H9 (cell line): ENCODE results near the gene DNAJA2. TPM values are rescaled to one million over a fixed set of nuclear protein-coding genes. Genes with fewer than 3 reads are reported as not detected.
A peak's percentile ranks its signal among the peaks of the same experiment; 100 is the strongest.

ENCODE experiments used
- DNase-seq: peaks from one replicate; pipeline ENCODE4 v3.0.0-alpha.2; 2017
- H2AFZ ChIP-seq: one replicate; pipeline ENCODE4 v1.6.1; 2013; ENCODE audit warnings: mild to moderate bottlenecking, low read length, control low read depth, moderate library complexity
- H2AK5ac ChIP-seq: 2 replicates; pipeline ENCODE4 v1.6.1; 2013; ENCODE audit warnings: low read length, control low read depth, mixed read lengths; ENCODE audit not compliant: insufficient read length
- H2BK120ac ChIP-seq: one replicate; pipeline ENCODE4 v1.6.1; 2013; ENCODE audit warnings: low read depth, mild to moderate bottlenecking, low read length, control low read depth, inconsistent platforms; ENCODE audit not compliant: poor library complexity, severe bottlenecking
- H2BK12ac ChIP-seq: 2 replicates; pipeline ENCODE4 v1.6.1; 2013; ENCODE audit warnings: low read length, control low read depth, mixed read lengths, low read depth; ENCODE audit not compliant: insufficient read length
- H2BK15ac ChIP-seq: 2 replicates; pipeline ENCODE4 v1.6.1; 2013; ENCODE audit warnings: low read depth, low read length, control low read depth
- H2BK20ac ChIP-seq: one replicate; pipeline ENCODE4 v1.6.1; 2013; ENCODE audit warnings: low read depth, mild to moderate bottlenecking, low read length, control low read depth, inconsistent platforms; ENCODE audit not compliant: poor library complexity, severe bottlenecking
- H2BK5ac ChIP-seq: 2 replicates; pipeline ENCODE4 v1.6.1; 2013; ENCODE audit warnings: low read length, control low read depth, mixed read lengths; ENCODE audit not compliant: insufficient read length
- H3K14ac ChIP-seq: 2 replicates; pipeline ENCODE4 v1.6.1; 2013; ENCODE audit warnings: low read length, control low read depth; ENCODE audit not compliant: insufficient read depth
- H3K18ac ChIP-seq: 2 replicates; pipeline ENCODE4 v1.6.1; 2013; ENCODE audit warnings: low read depth, mild to moderate bottlenecking, mixed read lengths, low read length, control low read depth; ENCODE audit not compliant: insufficient read length
- H3K23ac ChIP-seq: 2 replicates; pipeline ENCODE4 v1.6.1; 2013; ENCODE audit warnings: low read length, control low read depth, mixed read lengths, low read depth; ENCODE audit not compliant: insufficient read length
- H3K23me2 ChIP-seq: 2 replicates; pipeline ENCODE4 v1.6.1; 2013; ENCODE audit warnings: low read depth, mild to moderate bottlenecking, mixed read lengths, low read length, control low read depth; ENCODE audit not compliant: insufficient read length, poor library complexity, severe bottlenecking
- H3K27ac ChIP-seq: 2 replicates; pipeline ENCODE4 v1.5.1; 2013; ENCODE audit warnings: low read length, control low read depth, mixed read lengths, low read depth; ENCODE audit not compliant: insufficient read length
- H3K27me3 ChIP-seq: 2 replicates; pipeline ENCODE4 v1.6.1; 2013; ENCODE audit warnings: low read length, control low read depth, inconsistent platforms; ENCODE audit not compliant: insufficient read depth
- H3K4ac ChIP-seq: 2 replicates; pipeline ENCODE4 v1.6.1; 2013; ENCODE audit warnings: low read depth, mild to moderate bottlenecking, control low read depth, inconsistent platforms, low read length, moderate library complexity
- H3K4me1 ChIP-seq: 2 replicates; pipeline ENCODE4 v1.6.1; 2013; ENCODE audit warnings: low read length, control low read depth, inconsistent platforms; ENCODE audit not compliant: insufficient read depth
- H3K4me2 ChIP-seq: 2 replicates; pipeline ENCODE4 v1.6.1; 2013; ENCODE audit warnings: low read length, control low read depth, mixed read lengths; ENCODE audit not compliant: insufficient read length, insufficient read depth
- H3K56ac ChIP-seq: 2 replicates; pipeline ENCODE4 v1.6.1; 2013; ENCODE audit warnings: low read depth, mild to moderate bottlenecking, mixed read lengths, low read length, control low read depth; ENCODE audit not compliant: insufficient read length
- H3K79me1 ChIP-seq: 2 replicates; pipeline ENCODE4 v1.6.1; 2013; ENCODE audit warnings: low read depth, mild to moderate bottlenecking, moderate library complexity, low read length, control low read depth, inconsistent platforms; ENCODE audit not compliant: insufficient read depth, poor library complexity, severe bottlenecking
- H3K79me2 ChIP-seq: 2 replicates; pipeline ENCODE4 v1.6.1; 2013; ENCODE audit warnings: low read length, control low read depth, inconsistent platforms; ENCODE audit not compliant: insufficient read depth
- H3K9ac ChIP-seq: 2 replicates; pipeline ENCODE4 v1.6.1; 2013; ENCODE audit warnings: low read length, control low read depth, mixed read lengths; ENCODE audit not compliant: insufficient read length; ENCODE audit errors: extremely low read depth
- H3K9me3 ChIP-seq: one replicate; pipeline ENCODE4 v1.6.1; 2013; ENCODE audit warnings: low read depth, low read length, inconsistent platforms; ENCODE audit not compliant: control insufficient read depth
- H3T11ph ChIP-seq: one replicate; pipeline ENCODE4 v1.6.1; 2013; ENCODE audit warnings: mild to moderate bottlenecking, low read length, control low read depth, inconsistent platforms
- H4K20me1 ChIP-seq: one replicate; pipeline ENCODE4 v1.6.1; 2013; ENCODE audit not compliant: control insufficient read depth, insufficient read length, insufficient read depth
- H4K5ac ChIP-seq: 2 replicates; pipeline ENCODE4 v1.6.1; 2013; ENCODE audit warnings: low read depth, mild to moderate bottlenecking, mixed read lengths, low read length, control low read depth; ENCODE audit not compliant: insufficient read length
- H4K8ac ChIP-seq: replicated peaks from 2 replicates; pipeline ENCODE4 v1.6.1; 2013; ENCODE audit warnings: low read length, control low read depth, mixed read lengths, low read depth; ENCODE audit not compliant: insufficient read length
- H4K91ac ChIP-seq: 2 replicates; pipeline ENCODE4 v1.6.1; 2013; ENCODE audit warnings: low read depth, mild to moderate bottlenecking, moderate library complexity, mixed read lengths, low read length, control low read depth; ENCODE audit not compliant: insufficient read length
- H3K27ac Mint-ChIP-seq, 3 experiments: 2 replicates in 2 of 3; 3 replicates in 1 of 3; pipeline ENCODE4 v1.8.0; 2020 to 2021; ENCODE audit warnings: mixed read lengths in 3 of 3, mild to moderate bottlenecking in 1 of 3, moderate library complexity in 1 of 3
- H3K27me3 Mint-ChIP-seq: 2 replicates; pipeline ENCODE4 v1.8.0; 2021; ENCODE audit warnings: low read depth, mild to moderate bottlenecking, moderate library complexity, mixed read lengths
- H3K36me3 Mint-ChIP-seq, 3 experiments: 2 replicates in 2 of 3; 3 replicates in 1 of 3; pipeline ENCODE4 v1.8.0; 2020 to 2021; ENCODE audit warnings: low read depth in 3 of 3, mixed read lengths in 3 of 3; ENCODE audit not compliant: insufficient read depth in 1 of 3
- H3K4me1 Mint-ChIP-seq, 2 experiments: 2 replicates each; pipeline ENCODE4 v1.8.0; 2020; ENCODE audit warnings: mixed read lengths in 2 of 2
- H3K4me3 Mint-ChIP-seq, 2 experiments: 2 replicates in 1 of 2; 3 replicates in 1 of 2; pipeline ENCODE4 v1.8.0; 2020 to 2021; ENCODE audit warnings: mild to moderate bottlenecking in 2 of 2, mixed read lengths in 2 of 2, moderate library complexity in 1 of 2
- H3K9me3 Mint-ChIP-seq, 2 experiments: 2 replicates in 1 of 2; 3 replicates in 1 of 2; pipeline ENCODE4 v1.8.0; 2020; ENCODE audit warnings: mild to moderate bottlenecking in 2 of 2, mixed read lengths in 2 of 2, moderate library complexity in 1 of 2
- CTCF ChIP-seq: fragments of 200-600 bp; sonication (generic); conservative IDR thresholded peaks from 3 replicates; pipeline ENCODE4 v1.8.0; 2021; ENCODE audit warnings: antibody characterized with exemption, mild to moderate bottlenecking
- WGBS: extraction: QIAGEN DNeasy Blood & Tissue Kit; methylation state at CpG from one replicate; pipeline ENCODE4 v1.1.7; 2013; ENCODE audit warnings: missing lambda C conversion rate, low lambda C conversion rate, mixed read lengths; ENCODE audit not compliant: insufficient read length; ENCODE audit errors: extremely low coverage; 5-methylcytosine and 5-hydroxymethylcytosine counted together
- total RNA-seq: library from RNA; stranded (reverse); gene quantifications from 2 replicates; pipeline ENCODE4 v1.2.1, GENCODE V29; 2021

DNAJA2 gene
- total RNA-seq, 1 experiment from 2014 or later: 102 TPM

DNA sequence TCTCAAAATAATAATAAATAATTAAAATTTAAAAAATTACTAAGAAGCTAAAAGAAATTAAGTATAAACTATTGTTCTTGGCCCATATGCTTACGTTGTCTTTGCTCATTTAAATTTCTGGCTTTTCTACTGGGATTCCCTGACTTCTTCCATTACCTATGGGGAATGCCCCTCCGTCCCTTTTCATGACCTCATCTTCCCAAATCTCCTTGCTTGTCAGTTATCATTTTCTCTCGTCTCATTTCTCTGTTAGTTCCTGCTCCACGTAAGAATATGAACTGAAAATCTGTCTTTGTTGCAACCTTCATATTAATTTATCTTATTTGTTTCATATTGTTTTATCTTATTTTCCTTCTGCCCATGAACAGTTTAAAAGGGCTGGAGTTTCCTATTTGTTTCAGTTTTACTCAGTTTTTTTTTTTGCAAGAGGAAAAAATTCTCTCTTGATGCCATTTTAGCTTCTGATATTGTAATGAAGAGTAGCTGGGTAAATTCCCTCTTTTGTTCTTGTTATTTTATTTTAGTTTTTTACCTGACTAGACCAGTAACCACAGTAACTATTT, 2.5 kb upstream of the DNAJA2 start:
- Histone ChIP-seq H2BK120ac (no peak overlapping the region), H3T11ph (no peak overlapping the region), H2BK5ac (no peak overlapping the region), H2AK5ac (no peak overlapping the region), H3K4ac (no peak overlapping the region), H4K8ac (no peak overlapping the region), H4K5ac (no peak overlapping the region), H3K4me2 (no peak overlapping the region), H3K18ac (no peak overlapping the region), H3K79me1 (no peaks in the 10 kb centered on the region), H3K23me2 (peaks cover 8% of the 10 kb centered on the region), H3K9me3 (no peaks in the 10 kb centered on the region), H3K27ac (no peak overlapping the region), H4K91ac (no peak overlapping the region), H2BK12ac (no peak overlapping the region), H3K79me2 (peaks cover 9% of the 10 kb centered on the region; the same call in 1 of the 2 replicates), H3K56ac (no peak overlapping the region), H3K4me1 (peaks cover 2% of the 10 kb centered on the region), H2BK15ac (no peak overlapping the region), H3K27me3 (no peaks in the 10 kb centered on the region), H3K14ac (no peak overlapping the region), H2BK20ac (no peak overlapping the region), H3K9ac (no peak overlapping the region), H3K23ac (no peak overlapping the region), H4K20me1 (no peaks in the 10 kb centered on the region), H2AFZ (no peak overlapping the region)
- no peak overlapping the region for H3K4me3 Mint-ChIP-seq
- no CpG with 5 or more reads among the region's 4 CpGs for WGBS
- H3K4me1 Mint-ChIP-seq: peaks cover 34 to 35% of the 10 kb centered on the region in 2 experiments
- H3K9me3 Mint-ChIP-seq: no peaks in the 10 kb centered on the region; a peak in 1 of 5 replicates
- no peak for TF ChIP-seq CTCF
- H3K27ac Mint-ChIP-seq: 0 out of 7 replicates have a peak overlapping the region, but pooled peaks of 1 of the 3 experiments have one; percentile 4
- no peaks in the 10 kb centered on the region for H3K27me3 Mint-ChIP-seq
- H3K36me3 Mint-ChIP-seq: peaks cover 10 to 14% (median 13%) of the 10 kb centered on the region in 3 experiments
- no peak for DNase-seq
